GM10847 (cell line): Measurements from ENCODE around the gene LRBA.

Experiments
- POLR2A ChIP-seq: IDR thresholded peaks from 2 replicates; pipeline ENCODE4 v1.6.1; 2011; ENCODE audit not compliant: insufficient read length; ENCODE audit errors: extremely low read depth

The LRBA gene

DNA sequence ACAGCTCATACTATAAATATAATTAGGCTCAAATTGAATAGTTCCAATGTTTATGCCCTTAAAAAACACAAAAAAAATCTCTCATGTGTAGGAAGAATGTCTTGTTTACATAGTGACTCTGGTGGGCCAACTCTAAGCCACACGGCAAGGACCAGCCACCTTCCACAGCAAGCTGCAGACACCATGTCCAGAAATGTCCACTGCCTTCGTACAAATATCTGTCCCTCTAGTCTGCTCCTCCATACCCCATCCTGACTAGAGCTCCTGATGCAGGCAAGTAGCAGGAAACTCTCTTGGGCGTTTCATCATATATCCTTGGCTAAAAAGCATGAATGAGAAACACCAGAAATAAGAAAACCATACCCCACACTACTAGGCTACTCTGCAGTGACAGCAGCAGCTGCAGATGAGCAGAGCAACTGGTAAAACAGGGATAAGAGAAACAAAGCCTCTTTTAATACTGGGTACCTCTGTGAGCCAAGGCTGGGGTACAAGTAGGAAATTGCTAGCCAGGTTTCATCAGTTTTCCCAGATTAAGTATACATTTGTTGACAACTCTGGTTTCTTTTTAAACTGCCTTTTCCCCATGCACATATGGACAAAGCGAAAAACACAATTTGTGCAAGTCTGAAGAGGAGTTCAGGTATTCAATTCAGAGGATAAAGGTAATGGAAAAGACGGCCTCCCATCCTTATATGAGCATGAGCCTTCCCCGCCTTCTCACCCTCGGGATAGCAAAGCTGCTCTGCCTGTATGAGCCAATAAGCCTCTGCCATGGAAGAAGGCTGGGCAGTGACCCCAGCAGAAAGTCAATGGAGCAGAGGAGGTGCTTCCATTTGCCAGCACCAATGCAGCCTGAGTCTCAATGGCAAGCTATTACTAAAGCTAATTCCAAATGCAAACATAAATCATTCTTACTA, 691.4 kb downstream of the LRBA start:
- no peak for TF ChIP-seq POLR2A

DNA sequence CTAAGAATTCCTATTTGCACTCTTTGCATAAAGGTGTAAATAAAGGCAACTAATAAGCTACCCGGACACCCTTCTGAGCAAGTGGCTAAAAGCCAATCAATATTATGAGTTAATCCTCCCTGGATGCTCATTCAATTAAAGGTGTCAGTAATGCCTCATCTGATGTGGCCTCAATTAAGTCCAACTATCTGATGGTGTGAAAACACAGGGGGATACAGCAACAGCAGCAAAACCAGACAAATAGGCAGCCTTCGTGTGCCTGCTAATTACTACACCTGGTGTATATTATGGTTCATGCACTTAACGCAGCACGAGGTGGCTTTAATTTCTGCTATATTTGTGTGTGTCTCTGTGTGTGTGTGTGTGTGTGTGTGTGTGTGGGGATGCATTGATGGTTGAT, 692.4 kb downstream of the LRBA start:
- TF ChIP-seq POLR2A = no peak

GRCh38 chr4:150321113-150321512, 694.0 kb downstream of the LRBA start:
- TF ChIP-seq POLR2A = no peak

DNA sequence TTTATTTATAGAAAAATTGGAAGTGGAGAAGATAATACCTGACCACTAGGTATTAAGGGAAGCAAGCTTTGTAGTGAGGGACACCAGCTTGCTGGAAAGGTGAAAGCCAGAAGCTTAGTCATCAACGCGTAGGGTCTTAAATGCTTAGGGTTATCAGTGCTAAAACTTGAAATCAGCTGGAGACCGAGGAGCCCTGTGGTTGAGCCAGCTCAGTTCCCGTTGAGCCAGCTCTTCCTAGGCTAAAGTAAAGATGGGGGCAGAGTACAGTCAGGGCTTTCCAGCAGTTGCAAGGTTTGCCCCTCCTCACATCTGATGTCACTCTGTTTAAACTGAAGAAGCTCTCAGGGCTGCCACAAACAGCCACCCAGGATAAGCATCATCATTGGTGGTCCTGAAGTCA, 696.1 kb downstream of the LRBA start:
- TF ChIP-seq POLR2A = no peak

GRCh38 chr4:150318527-150318926, 696.6 kb downstream of the LRBA start:
- TF ChIP-seq POLR2A = no peak

- TF ChIP-seq POLR2A = no peak
These were observed 698.5 kb downstream of the LRBA start for GRCh38 chr4:150316332-150317205.

- no peak for TF ChIP-seq POLR2A
These were observed 699.4 kb downstream of the LRBA start for GRCh38 chr4:150315691-150316090.

GRCh38 chr4:150315175-150315574, 699.9 kb downstream of the LRBA start:
- no peak for TF ChIP-seq POLR2A

GRCh38 chr4:150314031-150314430, 701.1 kb downstream of the LRBA start:
- no peak for TF ChIP-seq POLR2A

DNA sequence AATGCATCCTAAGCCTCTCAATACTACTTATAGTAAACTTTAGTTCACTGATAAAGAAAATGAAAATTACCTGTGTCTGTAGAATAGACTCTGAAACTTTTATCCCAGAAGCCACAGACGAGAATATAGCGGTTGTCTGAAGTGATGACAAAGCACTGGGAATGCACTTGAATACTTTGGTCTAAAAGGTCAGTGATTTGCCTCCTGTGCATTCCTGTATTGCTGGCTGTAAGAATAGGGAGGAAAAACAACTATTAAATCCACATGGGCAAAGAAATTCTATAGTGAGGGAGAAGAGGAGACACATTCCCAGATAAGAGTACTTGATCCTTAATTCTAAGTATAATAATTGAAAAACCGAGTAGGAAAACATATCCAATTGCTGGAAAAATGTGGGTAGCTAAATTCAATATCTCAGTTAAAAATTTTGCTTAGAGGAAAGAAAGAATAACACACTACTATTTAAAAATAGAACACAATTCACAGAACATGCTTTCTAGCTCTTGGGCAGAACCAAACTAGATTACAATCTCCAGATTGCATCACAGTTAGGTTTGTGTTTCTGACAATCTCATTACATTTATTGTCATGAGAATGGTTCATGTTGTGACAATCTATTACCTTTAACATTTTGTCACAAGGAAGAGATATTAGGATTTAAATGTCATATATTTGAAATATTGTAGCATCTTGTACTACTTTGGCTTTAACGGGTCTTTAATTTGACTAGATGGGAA, 704.8 kb downstream of the LRBA start:
- no peak for TF ChIP-seq POLR2A

DNA sequence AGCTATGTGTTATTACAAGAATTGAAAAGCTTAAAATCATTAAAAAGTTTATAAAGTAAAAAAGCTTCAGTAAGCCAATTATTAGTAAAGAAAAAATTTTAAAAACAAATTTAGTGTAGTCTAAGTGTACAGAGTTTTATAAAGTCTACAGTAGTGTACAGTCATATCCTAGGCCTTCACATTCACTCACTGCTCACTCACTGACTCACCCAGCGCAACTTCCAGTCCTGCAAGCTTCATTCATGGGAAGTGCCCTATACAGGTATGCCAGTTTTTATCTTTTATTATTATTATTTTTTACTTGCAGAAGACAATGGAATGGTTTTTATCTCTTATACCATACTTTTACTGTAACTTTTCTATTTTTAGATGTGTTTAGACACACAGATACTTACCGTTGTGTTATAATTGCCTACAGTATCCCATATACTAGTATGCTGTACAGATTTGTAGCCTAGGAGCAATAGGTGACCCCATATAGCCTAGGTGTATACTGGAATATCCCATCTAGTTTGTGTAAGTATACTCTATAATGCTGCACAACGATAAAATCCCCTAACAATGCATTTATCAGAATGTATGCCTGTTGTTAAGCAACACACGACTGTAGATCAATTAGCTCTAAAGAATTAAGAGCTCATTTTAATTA, 706.1 kb downstream of the LRBA start:
- no peak for TF ChIP-seq POLR2A

- TF ChIP-seq POLR2A = no peak
These were observed 708.4 kb downstream of the LRBA start for GRCh38 chr4:150306719-150307118.

DNA sequence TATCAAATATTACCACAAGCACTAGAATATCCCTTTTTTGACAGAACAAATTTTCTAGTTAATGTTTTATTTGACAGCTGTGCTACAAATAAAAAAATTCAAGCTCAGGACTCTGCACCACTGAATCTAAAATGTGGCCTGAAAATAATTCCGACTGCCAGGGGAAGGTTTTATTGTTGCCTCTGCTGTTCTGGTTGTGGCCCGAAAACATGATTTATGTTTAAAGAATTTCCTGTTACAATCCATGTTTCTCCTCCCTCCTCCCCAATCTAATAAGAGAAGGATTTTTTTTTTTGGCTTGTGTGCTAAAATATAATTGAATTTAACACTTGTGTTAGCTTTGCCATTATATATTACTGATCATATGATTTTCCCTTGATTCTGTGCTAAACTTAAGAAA, 709.1 kb downstream of the LRBA start:
- no peak for TF ChIP-seq POLR2A

DNA sequence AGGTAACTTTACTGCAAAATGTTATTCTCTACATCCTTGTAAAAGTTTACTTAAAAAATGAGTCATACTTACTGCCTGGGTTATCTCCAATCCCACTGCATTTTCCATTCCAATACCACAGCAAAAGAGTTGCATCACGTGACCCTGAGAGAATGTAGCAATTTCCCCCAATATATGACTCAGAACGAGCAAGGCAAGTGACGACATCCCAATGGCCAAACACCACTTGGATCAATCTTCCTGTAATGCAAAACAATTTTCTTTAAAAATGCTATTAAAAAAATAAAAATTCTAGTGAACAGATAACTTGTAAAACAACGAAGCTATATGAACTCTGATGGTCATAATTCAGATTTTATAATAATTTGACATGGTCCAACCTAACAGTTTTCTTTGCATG, 712.5 kb downstream of the LRBA start:
- TF ChIP-seq POLR2A = no peak

- TF ChIP-seq POLR2A = no peak
These were observed 715.3 kb downstream of the LRBA start for GRCh38 chr4:150299816-150300215.
